ENCODE measurements around the gene C1orf74.

C1orf74 gene

DNA sequence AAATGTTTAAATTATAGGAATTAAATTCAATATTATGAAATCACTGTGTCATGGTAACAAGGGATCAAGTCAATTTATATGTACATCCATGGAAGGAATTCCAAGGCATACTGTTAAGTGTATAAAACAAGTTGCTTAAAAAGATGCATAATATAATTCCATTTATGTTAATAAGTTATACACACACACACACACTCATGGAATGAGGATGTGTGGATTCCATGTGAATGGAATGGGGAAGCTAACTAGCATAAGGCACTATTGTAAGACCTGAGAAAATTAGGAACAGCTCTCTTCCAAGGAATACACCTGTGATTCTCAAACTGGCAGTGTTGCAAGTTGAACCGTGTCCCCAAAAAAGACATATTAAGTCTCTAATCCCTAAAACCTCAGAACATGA is 46.1 kb downstream of the C1orf74 start:
- TF ChIP-seq POLR2AphosphoS5 (IDR thresholded peaks at IDR 0.05; ENCODE audit: low read depth) (no peak), SPI1 (IDR thresholded peaks at IDR 0.05; ENCODE audit: borderline replicate concordance, low read depth) (no peak), GABPA (IDR thresholded peaks at IDR 0.05; ENCODE audit: low read depth) (no peak)
- TF ChIP-seq, protein P1, sequence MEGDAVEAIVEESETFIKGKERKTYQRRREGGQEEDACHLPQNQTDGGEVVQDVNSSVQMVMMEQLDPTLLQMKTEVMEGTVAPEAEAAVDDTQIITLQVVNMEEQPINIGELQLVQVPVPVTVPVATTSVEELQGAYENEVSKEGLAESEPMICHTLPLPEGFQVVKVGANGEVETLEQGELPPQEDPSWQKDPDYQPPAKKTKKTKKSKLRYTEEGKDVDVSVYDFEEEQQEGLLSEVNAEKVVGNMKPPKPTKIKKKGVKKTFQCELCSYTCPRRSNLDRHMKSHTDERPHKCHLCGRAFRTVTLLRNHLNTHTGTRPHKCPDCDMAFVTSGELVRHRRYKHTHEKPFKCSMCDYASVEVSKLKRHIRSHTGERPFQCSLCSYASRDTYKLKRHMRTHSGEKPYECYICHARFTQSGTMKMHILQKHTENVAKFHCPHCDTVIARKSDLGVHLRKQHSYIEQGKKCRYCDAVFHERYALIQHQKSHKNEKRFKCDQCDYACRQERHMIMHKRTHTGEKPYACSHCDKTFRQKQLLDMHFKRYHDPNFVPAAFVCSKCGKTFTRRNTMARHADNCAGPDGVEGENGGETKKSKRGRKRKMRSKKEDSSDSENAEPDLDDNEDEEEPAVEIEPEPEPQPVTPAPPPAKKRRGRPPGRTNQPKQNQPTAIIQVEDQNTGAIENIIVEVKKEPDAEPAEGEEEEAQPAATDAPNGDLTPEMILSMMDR (IDR thresholded peaks at IDR 0.05; ENCODE audit: insufficient read depth, low read length), result no peak
- TF ChIP-seq, protein P2, sequence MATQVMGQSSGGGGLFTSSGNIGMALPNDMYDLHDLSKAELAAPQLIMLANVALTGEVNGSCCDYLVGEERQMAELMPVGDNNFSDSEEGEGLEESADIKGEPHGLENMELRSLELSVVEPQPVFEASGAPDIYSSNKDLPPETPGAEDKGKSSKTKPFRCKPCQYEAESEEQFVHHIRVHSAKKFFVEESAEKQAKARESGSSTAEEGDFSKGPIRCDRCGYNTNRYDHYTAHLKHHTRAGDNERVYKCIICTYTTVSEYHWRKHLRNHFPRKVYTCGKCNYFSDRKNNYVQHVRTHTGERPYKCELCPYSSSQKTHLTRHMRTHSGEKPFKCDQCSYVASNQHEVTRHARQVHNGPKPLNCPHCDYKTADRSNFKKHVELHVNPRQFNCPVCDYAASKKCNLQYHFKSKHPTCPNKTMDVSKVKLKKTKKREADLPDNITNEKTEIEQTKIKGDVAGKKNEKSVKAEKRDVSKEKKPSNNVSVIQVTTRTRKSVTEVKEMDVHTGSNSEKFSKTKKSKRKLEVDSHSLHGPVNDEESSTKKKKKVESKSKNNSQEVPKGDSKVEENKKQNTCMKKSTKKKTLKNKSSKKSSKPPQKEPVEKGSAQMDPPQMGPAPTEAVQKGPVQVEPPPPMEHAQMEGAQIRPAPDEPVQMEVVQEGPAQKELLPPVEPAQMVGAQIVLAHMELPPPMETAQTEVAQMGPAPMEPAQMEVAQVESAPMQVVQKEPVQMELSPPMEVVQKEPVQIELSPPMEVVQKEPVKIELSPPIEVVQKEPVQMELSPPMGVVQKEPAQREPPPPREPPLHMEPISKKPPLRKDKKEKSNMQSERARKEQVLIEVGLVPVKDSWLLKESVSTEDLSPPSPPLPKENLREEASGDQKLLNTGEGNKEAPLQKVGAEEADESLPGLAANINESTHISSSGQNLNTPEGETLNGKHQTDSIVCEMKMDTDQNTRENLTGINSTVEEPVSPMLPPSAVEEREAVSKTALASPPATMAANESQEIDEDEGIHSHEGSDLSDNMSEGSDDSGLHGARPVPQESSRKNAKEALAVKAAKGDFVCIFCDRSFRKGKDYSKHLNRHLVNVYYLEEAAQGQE (IDR thresholded peaks at IDR 0.05; ENCODE audit: insufficient replicate concordance, low read depth), result no peak

DNA sequence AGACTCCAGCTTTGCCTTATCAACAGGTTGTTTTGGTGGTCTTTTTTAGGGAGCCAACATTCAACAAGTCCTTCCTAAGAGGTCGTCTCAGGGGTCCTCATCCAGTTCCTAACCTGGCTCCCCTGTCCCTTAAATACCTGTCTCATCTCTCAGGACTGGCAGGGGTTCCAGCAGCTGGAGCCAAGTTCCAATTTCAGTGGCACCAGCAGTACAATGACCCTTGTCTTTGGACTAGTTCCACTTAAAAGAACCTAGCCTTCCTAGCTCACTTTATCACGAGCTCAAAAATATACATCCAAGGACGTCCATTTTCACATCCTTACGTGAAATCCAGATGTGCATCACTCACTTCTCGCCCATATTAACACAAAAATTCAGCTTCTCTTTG is 47.2 kb downstream of the C1orf74 start:
- no peak for DNase-seq (ENCODE audit: low read depth in 1 of 2, low spot score in 1 of 2)
- TF ChIP-seq POLR2AphosphoS5 (IDR thresholded peaks at IDR 0.05; ENCODE audit: low read depth), result no peak
- TF ChIP-seq, protein P1 (IDR thresholded peaks at IDR 0.05; ENCODE audit: insufficient read depth, low read length), result no peak
- TF ChIP-seq, protein P2 (IDR thresholded peaks at IDR 0.05; ENCODE audit: insufficient replicate concordance, low read depth), result no peak
- no peak for TF ChIP-seq SPI1 (IDR thresholded peaks at IDR 0.05; ENCODE audit: borderline replicate concordance, low read depth)
- TF ChIP-seq GABPA (IDR thresholded peaks at IDR 0.05; ENCODE audit: low read depth), result no peak
- Histone ChIP-seq H3K4me3 (replicated peaks; ENCODE audit: insufficient read depth, low read length) (no peak overlapping the region), H3K27me3 (ENCODE audit: insufficient read depth, poor library complexity, severe bottlenecking) (no peaks in the 10 kb centered on the region), H3K27ac (replicated peaks) (no peak overlapping the region)

More for the DNA sequence above, 46.1 kb downstream of the C1orf74 start:
- Histone ChIP-seq H3K27me3 (ENCODE audit: insufficient read depth, poor library complexity, severe bottlenecking) (no peaks in the 10 kb centered on the region), H3K27ac (replicated peaks) (no peak overlapping the region), H3K4me3 (replicated peaks; ENCODE audit: insufficient read depth, low read length) (no peak overlapping the region)
- DNase-seq (ENCODE audit: low read depth in 1 of 2, low spot score in 1 of 2), result no peak

DNA sequence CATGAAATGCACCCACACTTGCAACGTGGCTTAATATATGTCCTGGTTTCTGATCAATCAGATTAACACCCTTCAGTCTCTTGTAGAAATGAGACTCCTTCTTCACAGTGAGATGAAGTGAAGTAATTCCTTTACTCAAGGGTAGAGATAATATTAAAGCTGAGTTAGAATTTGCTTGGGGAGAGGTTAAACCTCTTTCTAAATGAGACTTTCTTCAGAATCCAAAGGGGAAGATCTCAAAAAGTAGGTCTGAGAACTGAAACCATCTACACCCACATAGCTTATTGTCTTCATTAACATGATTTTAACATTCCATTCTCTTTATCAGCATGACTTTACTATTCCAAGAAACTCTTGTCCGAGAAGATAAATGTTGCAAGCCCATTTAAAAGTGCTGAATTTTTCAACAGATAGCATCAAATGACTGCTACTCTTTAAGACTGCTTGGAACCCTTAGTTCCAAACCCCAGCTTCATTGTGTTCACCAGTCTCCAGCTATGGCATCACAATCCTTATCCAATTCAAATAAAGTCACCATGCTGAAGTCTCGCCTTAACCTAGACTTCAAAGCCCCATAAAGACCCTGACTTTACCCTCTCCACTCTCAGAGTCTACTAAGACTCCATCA is 47.8 kb downstream of the C1orf74 start:
- no peak overlapping the region for H3K27ac ChIP-seq (replicated peaks)
- no peaks in the 10 kb centered on the region for H3K27me3 ChIP-seq (ENCODE audit: insufficient read depth, poor library complexity, severe bottlenecking)
- TF ChIP-seq, protein P2 (IDR thresholded peaks at IDR 0.05; ENCODE audit: insufficient replicate concordance, low read depth), result no peak
- TF ChIP-seq SPI1 (IDR thresholded peaks at IDR 0.05; ENCODE audit: borderline replicate concordance, low read depth), result no peak
- no peak for TF ChIP-seq POLR2AphosphoS5 (IDR thresholded peaks at IDR 0.05; ENCODE audit: low read depth)
- TF ChIP-seq, protein P1 (IDR thresholded peaks at IDR 0.05; ENCODE audit: insufficient read depth, low read length), result no peak
- TF ChIP-seq GABPA (IDR thresholded peaks at IDR 0.05; ENCODE audit: low read depth), result no peak
- no peak overlapping the region for H3K4me3 ChIP-seq (replicated peaks; ENCODE audit: insufficient read depth, low read length)
- no peak for DNase-seq (ENCODE audit: low read depth in 1 of 2, low spot score in 1 of 2)

Measured in HL-60 (cell line).